Esophagus squamous epithelium (tissue), 5 donors: Measurements from ENCODE around the gene IL3RA. TPM values are rescaled to one million over a fixed set of nuclear protein-coding genes. Genes with fewer than 3 reads are reported as not detected.

Experiments
- DNase-seq: peaks from one replicate; lab custom pipeline; 2025; lab: John Stamatoyannopoulos, UW
- H3K27ac ChIP-seq, 4 donors: fragments of 200-600 bp; sonication (generic); one replicate each; pipeline ENCODE4 v1.5.1; 2016 to 2019; ENCODE audit warnings: mild to moderate bottlenecking in 1 of 4
- H3K27me3 ChIP-seq, 4 donors: fragments of 200-600 bp; sonication (generic); 1 replicate in 3 of 4; 2 replicates in 1 of 4; pipeline versions ENCODE4 v1.5.1 to v1.6.0; 2017 to 2021; ENCODE audit warnings: antibody characterized with exemption in 1 of 4
- H3K36me3 ChIP-seq, 3 donors: fragments of 200-600 bp; sonication (generic); one replicate each; pipeline ENCODE4 v1.5.1; 2016 to 2019
- H3K4me1 ChIP-seq, 3 donors: fragments of 200-600 bp; sonication (generic); one replicate each; pipeline ENCODE4 v1.5.1; 2017 to 2019
- H3K4me3 ChIP-seq, 4 donors: fragments of 200-600 bp; sonication (generic); 1 replicate in 3 of 4; 2 replicates in 1 of 4; pipeline ENCODE4 v1.5.1; 2016 to 2019; ENCODE audit warnings: mild to moderate bottlenecking in 2 of 4, moderate library complexity in 1 of 4
- H3K9me3 ChIP-seq, 3 donors: fragments of 200-600 bp; sonication (generic); one replicate each; pipeline ENCODE4 v1.5.1; 2016 to 2019
- POLR2A ChIP-seq, 4 donors: fragments of 450-650 bp; IDR thresholded peaks; one replicate each; pipeline ENCODE4 v1.6.1; 2017; ENCODE audit warnings: antibody characterized with exemption in 4 of 4, mild to moderate bottlenecking in 4 of 4, moderate library complexity in 3 of 4
- WGBS, 2 donors: methylation state at CpG; one replicate each; pipeline ENCODE4 v1.1.5; 2018; 5-methylcytosine and 5-hydroxymethylcytosine counted together
- intact Hi-C: fragments of 100-400 bp; cut with DNase I; formaldehyde crosslinking; loops from one replicate; pipeline ENCODE4 v1.15.0; 2022
- small RNA-seq, 4 donors: library from RNA; depleted of rRNA; stranded (forward); fragments of <200 nt; gene quantifications; one replicate each; pipeline ENCODE3, GENCODE V24; 2016
- total RNA-seq, 4 donors: library from RNA; depleted of rRNA; stranded (reverse); fragments of >200 nt; gene quantifications; one replicate each; pipeline ENCODE4 v1.1.0, GENCODE V29; 2016
- TF ChIP-seq, protein P1 (sequence below), 6 experiments: fragments of 450-650 bp in 4 of 6; fragments of 200-600 bp in 2 of 6; sonication (generic) in 2 of 6; IDR thresholded peaks; one replicate each; pipeline ENCODE4 v1.5.1; 2016 to 2019; ENCODE audit warnings: antibody characterized with exemption in 6 of 6, mild to moderate bottlenecking in 4 of 6, moderate library complexity in 4 of 6
- donor health status: DM: yes; HTN: yes; CAD: no.

IL3RA gene
- total RNA-seq, 4 donors from 2014 or later: 0.92 to 12.3 (median 5.9) TPM; not detected in 1

DNA sequence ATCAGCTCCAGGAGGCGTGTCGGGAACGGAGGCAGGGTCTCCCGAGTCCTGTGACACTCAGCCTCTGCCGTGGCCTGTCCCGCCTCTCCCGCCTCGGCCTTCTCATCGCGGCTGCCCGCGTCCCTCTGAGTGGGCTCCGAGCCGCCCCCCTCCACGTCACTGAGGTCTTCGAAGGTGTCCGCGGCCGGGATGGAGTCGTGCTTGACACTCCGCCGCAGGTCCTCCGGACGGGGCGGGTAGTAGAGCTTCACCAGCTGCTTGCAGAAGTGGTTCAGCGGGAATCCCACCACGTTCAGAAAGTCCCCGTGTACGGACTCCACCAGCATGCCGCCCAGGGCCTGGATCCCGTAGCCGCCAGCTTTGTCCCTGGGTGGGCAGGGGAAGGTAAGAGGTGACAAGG, 91.2 kb downstream of the IL3RA start:
- peaks cover 6 to 60% (median 9%) of the 10 kb centered on the region in 3 donors for H3K36me3 ChIP-seq
- H3K4me3 ChIP-seq: no peak overlapping the region
- H3K9me3 ChIP-seq: peaks cover 0 to 14% (median 6%) of the 10 kb centered on the region in 3 donors
- no peaks in the 10 kb centered on the region for H3K27me3 ChIP-seq
- intact Hi-C loops: no loop called here
- TF ChIP-seq, protein P1, sequence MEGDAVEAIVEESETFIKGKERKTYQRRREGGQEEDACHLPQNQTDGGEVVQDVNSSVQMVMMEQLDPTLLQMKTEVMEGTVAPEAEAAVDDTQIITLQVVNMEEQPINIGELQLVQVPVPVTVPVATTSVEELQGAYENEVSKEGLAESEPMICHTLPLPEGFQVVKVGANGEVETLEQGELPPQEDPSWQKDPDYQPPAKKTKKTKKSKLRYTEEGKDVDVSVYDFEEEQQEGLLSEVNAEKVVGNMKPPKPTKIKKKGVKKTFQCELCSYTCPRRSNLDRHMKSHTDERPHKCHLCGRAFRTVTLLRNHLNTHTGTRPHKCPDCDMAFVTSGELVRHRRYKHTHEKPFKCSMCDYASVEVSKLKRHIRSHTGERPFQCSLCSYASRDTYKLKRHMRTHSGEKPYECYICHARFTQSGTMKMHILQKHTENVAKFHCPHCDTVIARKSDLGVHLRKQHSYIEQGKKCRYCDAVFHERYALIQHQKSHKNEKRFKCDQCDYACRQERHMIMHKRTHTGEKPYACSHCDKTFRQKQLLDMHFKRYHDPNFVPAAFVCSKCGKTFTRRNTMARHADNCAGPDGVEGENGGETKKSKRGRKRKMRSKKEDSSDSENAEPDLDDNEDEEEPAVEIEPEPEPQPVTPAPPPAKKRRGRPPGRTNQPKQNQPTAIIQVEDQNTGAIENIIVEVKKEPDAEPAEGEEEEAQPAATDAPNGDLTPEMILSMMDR (IDR thresholded peaks at IDR 0.05): no peak
- TF ChIP-seq POLR2A (IDR thresholded peaks at IDR 0.05): no peak
- no peaks in the 10 kb centered on the region for H3K4me1 ChIP-seq
- H3K27ac ChIP-seq: no peak overlapping the region
- WGBS, 2 donors: 95 to 96% methylated on average over 13 to 25 of the region's 32 CpGs
- no peak for DNase-seq

DNA sequence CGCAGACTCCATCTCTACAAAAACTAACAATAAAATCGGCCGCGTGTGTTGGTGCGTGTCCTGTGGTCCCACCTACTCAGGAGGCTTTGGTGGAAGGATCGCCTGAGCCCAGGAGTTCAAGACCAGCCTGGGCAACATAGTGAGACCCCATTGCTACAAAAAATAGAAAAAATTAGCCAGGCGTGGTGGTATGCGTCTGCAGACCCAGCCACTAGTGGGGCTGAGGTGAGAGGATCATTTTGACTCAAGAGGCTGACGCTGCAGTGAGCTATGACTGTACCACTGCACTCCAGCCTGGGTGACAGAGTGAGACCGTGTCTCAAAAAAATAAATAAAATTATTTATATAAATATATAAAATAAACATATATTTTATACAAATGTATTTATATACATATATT, 93.9 kb downstream of the IL3RA start:
- DNase-seq: no peak
- Histone ChIP-seq H3K4me3 (no peak overlapping the region), H3K36me3 (peaks cover 6 to 68% (median 6%) of the 10 kb centered on the region in 3 donors), H3K4me1 (no peaks in the 10 kb centered on the region), H3K9me3 (no peaks in the 10 kb centered on the region), H3K27me3 (no peaks in the 10 kb centered on the region), H3K27ac (no peak overlapping the region)
- 85 to 91% methylated on average over 10 of the region's 10 CpGs for WGBS, 2 donors
- intact Hi-C loops: no loop called here
- TF ChIP-seq, protein P1 (IDR thresholded peaks at IDR 0.05): no peak
- no peak for TF ChIP-seq POLR2A (IDR thresholded peaks at IDR 0.05)

Small RNA genes within 50 kb of the gene (small RNA-seq; reads per million reads assigned to genes)
- gene MIR3690 (0 reads per million in 4 donors), gene RNA5SP498 (0 to 0.07 (median 0) reads per million in 4 donors)

Other genes starting within 250 kb of the IL3RA start
- gene CRLF2, start 124.1 kb upstream of the IL3RA start, total RNA-seq: under 1 TPM in 1 of 4 donors, not detected in 3; 0.95 TPM
- gene CSF2RA, start 68.0 kb upstream of the IL3RA start, total RNA-seq: 1 to 10 TPM in 3 of 4 donors, under 1 TPM in 1; 0.66 to 7.1 (median 4.2) TPM
- gene SLC25A6, start 55.3 kb downstream of the IL3RA start, total RNA-seq: 100 to 1,000 TPM; 217 to 417 (median 248) TPM
- 10 to 100 TPM in 2 of 4 donors, 1 to 10 TPM in 2; 4.4 to 21.4 (median 11.1) TPM for gene ASMTL, start 116.1 kb downstream of the IL3RA start, total RNA-seq
- gene P2RY8, start 200.4 kb downstream of the IL3RA start, total RNA-seq: 1 to 10 TPM in 1 of 4 donors, under 1 TPM in 3; 0.34 to 1.3 (median 0.64) TPM